KBM-7 (cell line): ENCODE data around the gene CCDC14.
"Not testable (repeated sequence)": the region's sequence is repeated elsewhere in the genome, so short reads cannot be mapped to it uniquely, and the experiment has no call there.

Experiments
- DNase-seq: peaks from one replicate; pipeline ENCODE4 v3.0.0-alpha.2; 2015
- in situ Hi-C: fragments of 300-500 bp; cut with MboI; formaldehyde crosslinking; loops from 2 replicates; pipeline ENCODE4 v1.14.3; 2020; ENCODE audit warnings: low sequenced_read_pairs, low pct_unique_long_range_greater_than_20kb, mixed read lengths

CCDC14 gene

DNA sequence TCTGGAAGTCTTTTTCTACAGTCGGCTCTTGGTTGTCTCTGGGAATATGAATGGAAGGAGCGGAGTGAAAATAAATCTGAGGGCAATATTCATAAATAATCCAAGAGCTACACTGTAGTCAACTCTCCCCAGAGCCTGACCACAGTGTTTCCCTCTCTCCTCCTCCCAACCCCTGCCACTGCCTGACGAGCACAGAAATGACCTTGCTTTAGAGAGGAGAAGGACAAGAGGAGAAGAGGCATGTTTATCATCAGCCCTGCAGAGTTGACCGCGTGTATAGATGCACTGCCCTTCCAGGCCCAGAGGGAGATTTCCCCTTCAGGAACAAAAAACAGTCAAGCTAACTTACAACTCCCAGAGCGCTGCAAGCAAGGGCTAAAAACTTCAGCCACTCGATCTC, 14.0 kb upstream of the CCDC14 start:
- in situ Hi-C loops, DNase-seq: not testable (repeated sequence)

- DNase-seq, result no peak
- in situ Hi-C loops, result no loop called here
These were observed 10.4 kb upstream of the CCDC14 start for GRCh38 chr3:123971406-123971805.

DNA sequence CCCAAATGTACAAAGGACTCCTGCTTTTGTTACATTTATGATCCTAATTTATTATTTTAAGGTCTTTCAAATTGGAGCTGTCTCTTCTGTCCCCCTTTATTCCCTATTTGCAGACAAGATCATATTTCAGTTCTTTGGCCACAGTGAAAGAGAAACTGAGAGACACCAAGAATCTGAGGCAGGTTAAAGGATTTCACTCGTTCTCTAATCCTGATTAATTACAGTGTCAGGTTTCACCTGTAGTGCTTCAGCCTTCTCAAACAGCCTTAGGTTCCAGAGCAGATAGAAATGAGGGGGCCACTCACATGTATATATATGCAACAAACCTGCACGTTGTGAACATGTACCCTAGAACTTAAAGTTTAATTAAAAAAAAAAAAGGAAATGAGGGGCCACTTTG, 6.2 kb upstream of the CCDC14 start:
- DNase-seq, in situ Hi-C loops: not testable (repeated sequence)

- DNase-seq, in situ Hi-C loops: not testable (repeated sequence)
These were observed 5.8 kb upstream of the CCDC14 start for GRCh38 chr3:123966799-123967198.

GRCh38 chr3:123964793-123965192, 3.8 kb upstream of the CCDC14 start:
- in situ Hi-C loops, DNase-seq: not testable (repeated sequence)

GRCh38 chr3:123961508-123961856, 453 bp upstream of the CCDC14 start:
- no peak for DNase-seq
- in situ Hi-C loops, result no loop called here

DNA sequence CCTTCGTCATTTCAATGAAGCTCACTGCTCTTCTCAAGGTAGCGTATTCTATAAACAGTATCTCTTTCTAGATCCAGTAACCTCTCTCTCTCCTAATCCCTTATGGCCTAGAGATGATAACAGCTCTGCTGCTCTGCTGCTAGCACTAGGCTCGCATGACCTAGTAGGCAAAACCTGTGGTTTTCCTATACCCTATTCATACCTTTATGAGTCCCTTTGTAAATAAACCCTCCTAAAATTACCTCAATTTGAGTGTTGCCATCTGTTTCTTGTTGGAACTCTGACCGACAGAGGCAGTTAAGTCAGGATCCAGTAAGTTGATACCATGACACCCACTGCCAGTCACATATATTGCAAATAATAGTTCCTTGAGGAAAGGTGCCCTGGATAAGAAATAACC, 7.3 kb downstream of the CCDC14 start:
- in situ Hi-C loops, result no loop called here
- DNase-seq, result no peak

DNA sequence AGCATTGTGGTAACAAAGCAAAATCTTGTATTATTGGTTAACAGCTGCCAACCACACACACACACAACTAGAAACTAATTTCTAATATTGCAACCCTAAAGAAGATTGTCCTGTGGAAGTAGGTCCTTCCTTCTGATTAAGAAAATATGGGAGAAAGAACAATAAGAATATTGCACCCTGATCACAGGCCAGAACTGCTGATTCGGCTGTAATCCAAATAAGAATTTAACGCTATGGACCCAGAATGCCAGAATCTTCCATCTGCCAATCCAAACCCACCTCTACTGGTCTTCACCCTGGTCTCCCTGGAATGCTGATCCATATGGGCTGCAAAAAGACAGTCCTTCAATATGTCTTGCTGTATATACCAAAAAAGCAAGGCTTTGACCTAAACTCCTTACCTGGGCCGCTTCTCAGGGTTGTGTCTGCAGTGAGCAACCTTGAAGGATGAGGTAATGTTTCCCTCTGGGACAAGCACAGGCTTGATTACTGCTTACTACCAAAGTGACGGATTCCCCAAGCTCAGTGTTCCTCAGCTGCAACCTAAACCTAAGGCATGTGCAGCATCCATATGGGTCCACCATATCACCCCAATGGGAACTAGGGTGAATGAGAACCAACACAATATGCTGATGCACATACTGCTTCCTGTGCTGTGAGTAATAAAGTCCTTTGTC, 8.0 kb downstream of the CCDC14 start:
- in situ Hi-C loops, result no loop called here
- no peak for DNase-seq

DNA sequence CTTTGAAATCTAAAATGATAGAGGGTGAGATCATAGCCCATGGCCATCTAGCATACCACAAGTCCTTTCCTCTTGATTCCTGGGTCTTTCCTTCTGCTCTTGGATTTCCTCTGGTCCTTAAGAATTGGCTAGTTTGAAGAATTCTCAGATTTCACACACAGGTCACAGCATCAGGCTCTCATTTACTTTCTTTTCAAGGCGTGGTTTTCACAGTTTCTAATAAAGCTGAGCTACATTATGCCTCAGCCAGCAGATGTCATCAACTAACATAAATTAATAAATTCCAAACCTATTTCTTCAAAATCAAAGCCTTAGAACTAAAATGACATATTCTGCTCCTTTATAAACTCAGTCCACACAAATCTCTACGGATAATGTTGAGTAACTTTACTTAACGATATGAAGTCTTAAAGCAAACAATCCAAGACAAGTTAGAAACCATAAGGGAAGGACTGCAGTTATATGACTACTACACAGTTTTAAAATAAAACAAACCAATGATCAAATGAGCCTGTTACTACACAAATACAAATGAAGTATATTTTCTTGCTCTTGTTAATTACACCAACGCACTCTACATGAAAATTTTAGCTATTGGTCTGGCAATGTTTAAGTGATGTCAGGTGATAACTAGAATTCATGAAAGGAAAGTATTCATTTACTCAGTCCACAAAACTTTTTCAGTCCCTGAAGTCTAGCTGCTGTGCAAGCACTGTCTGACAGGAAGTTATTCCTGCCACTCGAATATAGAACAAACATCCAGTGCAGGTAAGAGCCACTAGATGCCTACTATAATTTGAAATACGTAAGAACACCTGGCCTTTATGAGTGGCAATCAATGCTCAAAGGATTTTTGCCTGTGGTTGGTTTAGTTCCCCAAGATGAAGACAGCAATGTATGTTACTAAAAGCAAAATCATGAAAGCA, 9.2 kb downstream of the CCDC14 start:
- DNase-seq, result no peak
- in situ Hi-C loops, result no loop called here

DNA sequence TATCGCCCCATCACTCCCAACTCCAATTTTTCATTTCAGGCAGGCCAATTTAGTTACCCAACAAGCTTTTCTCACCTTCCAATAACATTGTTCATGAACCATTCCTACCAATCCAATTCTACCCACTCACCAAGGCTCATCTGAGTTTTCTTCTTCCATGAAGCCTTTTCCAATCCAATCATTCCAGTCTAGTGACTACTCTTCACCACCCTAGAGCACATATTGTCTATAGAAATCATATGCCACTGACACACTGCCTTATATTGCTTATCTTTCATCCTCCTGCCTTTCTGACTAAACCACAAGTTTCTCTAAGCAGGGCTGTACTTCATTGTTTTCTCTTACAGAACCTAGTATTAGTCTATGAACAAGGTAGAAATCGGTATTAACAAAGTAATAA, 11.4 kb downstream of the CCDC14 start:
- in situ Hi-C loops, result no loop called here
- DNase-seq, result no peak

GRCh38 chr3:123948449-123948848, 12.6 kb downstream of the CCDC14 start:
- in situ Hi-C loops, result no loop called here

GRCh38 chr3:123947482-123947881, 13.5 kb downstream of the CCDC14 start:
- in situ Hi-C loops, result no loop called here
- DNase-seq, result no peak

More at GRCh38 chr3:123948449-123948848, 12.6 kb downstream of the CCDC14 start:
- DNase-seq, result no peak

- in situ Hi-C loops, result no loop called here
- no peak for DNase-seq
These were observed 19.5 kb downstream of the CCDC14 start for GRCh38 chr3:123941542-123941941.

GRCh38 chr3:123941121-123941520, 19.9 kb downstream of the CCDC14 start:
- DNase-seq, result no peak
- in situ Hi-C loops, result no loop called here

DNA sequence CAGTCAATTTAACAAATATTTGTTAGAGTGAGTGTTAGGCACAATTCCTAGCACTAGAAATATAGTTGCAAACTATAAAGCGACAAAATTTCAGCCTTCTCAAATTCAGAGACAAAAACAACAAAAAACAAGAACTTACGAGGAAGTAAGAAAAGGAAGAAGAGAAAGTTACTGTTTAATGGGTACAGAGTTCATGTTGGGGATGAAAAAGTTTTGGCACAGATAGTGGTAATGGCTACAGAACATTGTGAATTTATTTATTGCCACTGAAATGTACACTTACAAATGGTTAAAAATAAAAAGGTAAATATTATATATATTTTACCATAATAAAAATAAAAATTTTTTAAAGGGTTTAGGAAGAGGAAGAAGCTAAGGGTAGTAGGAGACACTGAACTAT, 21.3 kb downstream of the CCDC14 start:
- DNase-seq, result no peak
- in situ Hi-C loops, result no loop called here

DNA sequence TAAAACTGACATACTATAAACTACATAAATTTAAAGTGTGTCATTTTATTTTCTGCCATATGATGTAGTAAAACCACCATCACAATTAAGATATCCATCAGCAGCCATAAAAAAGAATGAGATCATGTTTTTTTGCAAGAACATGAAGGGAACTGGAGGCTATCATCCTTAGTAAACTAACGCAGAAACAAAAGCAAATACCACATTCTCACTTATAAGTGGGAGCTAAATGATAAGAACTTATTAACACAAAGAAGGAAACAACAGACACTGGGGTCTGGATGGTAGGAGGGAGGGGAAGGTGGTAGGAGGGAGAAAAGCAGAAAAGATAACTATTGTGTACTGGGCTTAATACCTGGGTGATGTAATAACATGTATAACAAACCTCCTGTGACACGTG, 24.6 kb downstream of the CCDC14 start:
- in situ Hi-C loops, result no loop called here
- DNase-seq, result no peak

DNA sequence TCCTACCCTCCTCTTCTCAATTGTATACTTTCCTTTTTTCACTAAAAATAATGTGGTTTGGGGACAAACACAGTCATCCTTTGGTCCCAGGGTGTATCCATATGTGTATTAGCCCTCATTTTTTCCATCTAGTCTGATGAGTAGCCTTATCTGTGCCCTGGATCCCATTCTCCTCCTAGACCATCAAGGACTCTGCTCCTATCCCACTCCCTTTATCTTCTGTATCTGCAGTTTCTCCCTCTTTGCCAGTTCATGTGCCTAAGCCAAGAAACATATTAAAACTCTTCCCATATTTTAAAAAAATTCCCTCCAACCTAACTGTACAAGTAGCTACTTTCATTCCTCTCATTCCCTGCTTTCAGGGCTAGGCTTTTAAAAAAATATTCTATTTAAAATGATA, 25.2 kb downstream of the CCDC14 start:
- DNase-seq, result no peak
- in situ Hi-C loops, result no loop called here

- no peak for DNase-seq
- in situ Hi-C loops, result no loop called here
These were observed 26.8 kb downstream of the CCDC14 start for GRCh38 chr3:123934250-123934649.

DNA sequence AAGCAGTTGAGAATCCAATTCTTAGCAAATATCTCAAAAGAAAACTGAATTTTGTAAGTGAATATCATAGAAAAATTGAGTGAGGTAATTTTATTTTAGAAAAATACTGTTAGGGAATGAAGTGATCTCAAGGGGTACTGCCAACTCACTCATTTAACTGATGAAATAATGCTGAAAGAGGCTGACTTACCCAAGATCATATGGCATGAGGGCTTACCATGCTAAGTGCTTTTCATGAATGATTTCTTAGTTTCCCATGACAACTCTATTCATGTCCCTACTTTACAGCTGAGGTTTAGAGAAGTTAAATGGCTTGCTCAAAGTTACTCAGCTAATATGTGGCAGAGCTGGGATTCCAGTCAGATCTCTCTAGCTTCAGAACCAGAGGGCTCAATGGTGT, 30.6 kb downstream of the CCDC14 start:
- in situ Hi-C loops, result no loop called here

GRCh38 chr3:123929325-123929724, 31.7 kb downstream of the CCDC14 start:
- no peak for DNase-seq
- in situ Hi-C loops, result no loop called here

More for the DNA sequence above, 30.6 kb downstream of the CCDC14 start:
- DNase-seq, result no peak
